ENCODE data around the gene DLG2. TPM values are rescaled to one million over a fixed set of nuclear protein-coding genes. Genes with fewer than 3 reads are reported as not detected.

The DLG2 gene
- total RNA-seq, 1 experiment from 2014 or later, result 2.7 TPM

DNA sequence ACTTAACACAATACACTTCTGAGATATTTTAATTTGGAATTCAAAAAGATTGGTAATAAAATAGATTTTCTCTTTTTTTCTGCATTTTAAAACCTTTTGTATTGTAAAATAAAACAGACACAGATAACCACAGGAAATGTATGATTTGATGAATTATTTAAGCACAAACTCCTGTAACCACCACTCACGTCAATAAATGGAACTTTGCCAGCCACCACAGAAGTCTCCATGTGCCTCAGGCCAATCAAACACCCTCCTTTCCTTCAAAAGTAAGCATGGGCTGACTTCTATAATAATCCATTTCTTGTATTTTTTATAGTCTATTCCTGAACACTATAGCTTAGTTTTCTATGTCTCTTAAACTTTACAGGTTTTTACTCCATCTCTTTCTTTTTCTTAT lies 721.7 kb downstream of the DLG2 start:
- no peaks in the 10 kb centered on the region for H3K4me1 ChIP-seq (ENCODE audit: low read length)
- H3K79me2 ChIP-seq (ENCODE audit: low read length), result no peaks in the 10 kb centered on the region
- H3K9me3 ChIP-seq (ENCODE audit: low read length), result no peaks in the 10 kb centered on the region; the same call in 1 of the 2 replicates
- no peak overlapping the region for H3K4me3 ChIP-seq (ENCODE audit: low read length)
- H3K9ac ChIP-seq (ENCODE audit: low read length), result no peak overlapping the region
- no peaks in the 10 kb centered on the region for H3K27me3 ChIP-seq (ENCODE audit: low read length)
- H3K9me2 ChIP-seq (replicated peaks; ENCODE audit: insufficient read depth, low read length), result 0 out of 2 replicates have a peak, but pooled peaks cover 4% of the 10 kb centered on the region
- H4K20me1 ChIP-seq (ENCODE audit: insufficient read depth, low read depth, low read length), result no peaks in the 10 kb centered on the region
- H3K27ac ChIP-seq (ENCODE audit: low read length), result no peak overlapping the region
- no peak overlapping the region for H3K4me2 ChIP-seq (ENCODE audit: low read depth, low read length, poor library complexity, severe bottlenecking)
- H2AFZ ChIP-seq (ENCODE audit: low read length), result no peak overlapping the region
- no peak for DNase-seq
- H3K36me3 ChIP-seq (ENCODE audit: insufficient read depth, low read length), result no peaks in the 10 kb centered on the region

DNA sequence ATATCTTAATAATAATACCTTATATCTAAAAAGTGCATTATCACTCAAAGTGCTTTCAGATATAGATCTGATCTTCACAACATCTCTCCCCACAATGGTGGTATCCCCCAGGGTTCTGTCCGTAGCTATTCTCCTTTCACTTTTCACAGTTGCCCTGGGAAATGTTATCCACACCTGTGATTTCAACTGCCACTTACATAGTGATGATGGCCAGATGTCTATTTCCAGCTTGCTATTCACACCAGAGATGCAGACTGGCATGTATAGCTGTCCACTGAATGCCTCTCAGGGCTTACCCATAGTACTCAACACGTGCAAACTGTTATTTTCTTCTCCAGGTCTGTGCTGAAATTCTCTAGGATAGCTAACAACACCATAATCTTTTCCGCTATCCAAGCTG lies 724.7 kb downstream of the DLG2 start:
- H3K36me3 ChIP-seq (ENCODE audit: insufficient read depth, low read length), result no peaks in the 10 kb centered on the region
- no peaks in the 10 kb centered on the region for H3K27me3 ChIP-seq (ENCODE audit: low read length)
- no peak overlapping the region for H3K27ac ChIP-seq (ENCODE audit: low read length)
- no peaks in the 10 kb centered on the region; the same call in 1 of the 2 replicates for H3K9me3 ChIP-seq (ENCODE audit: low read length)
- peaks cover 8% of the 10 kb centered on the region; the same call in 1 of the 2 replicates for H3K9me2 ChIP-seq (replicated peaks; ENCODE audit: insufficient read depth, low read length)
- no peaks in the 10 kb centered on the region for H3K79me2 ChIP-seq (ENCODE audit: low read length)
- H3K4me3 ChIP-seq (ENCODE audit: low read length), result no peak overlapping the region
- DNase-seq, result no peak
- H3K9ac ChIP-seq (ENCODE audit: low read length), result no peak overlapping the region
- H2AFZ ChIP-seq (ENCODE audit: low read length), result no peak overlapping the region
- H3K4me2 ChIP-seq (ENCODE audit: low read depth, low read length, poor library complexity, severe bottlenecking), result no peak overlapping the region
- H3K4me1 ChIP-seq (ENCODE audit: low read length), result no peaks in the 10 kb centered on the region
- H4K20me1 ChIP-seq (ENCODE audit: insufficient read depth, low read depth, low read length), result no peaks in the 10 kb centered on the region

DNA sequence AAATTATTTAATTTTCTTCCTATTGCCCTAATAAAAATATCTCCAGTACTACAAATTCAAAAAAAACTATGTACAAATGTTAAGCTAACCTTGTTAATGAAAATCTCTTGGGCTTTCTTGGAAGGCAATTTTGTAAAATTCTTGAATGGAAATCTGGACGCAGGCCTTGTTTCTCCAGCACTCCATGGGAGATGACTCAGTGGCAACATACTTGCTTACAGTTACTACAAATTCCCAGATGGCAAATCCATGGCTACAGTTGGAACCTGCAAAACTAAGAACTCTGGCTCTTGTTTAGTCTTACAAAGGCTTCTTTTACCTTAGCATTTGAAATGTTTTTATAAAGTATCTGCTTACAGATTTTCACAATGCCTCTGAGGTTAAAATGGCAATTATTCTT lies 725.2 kb downstream of the DLG2 start:
- no peaks in the 10 kb centered on the region for H3K79me2 ChIP-seq (ENCODE audit: low read length)
- H3K36me3 ChIP-seq (ENCODE audit: insufficient read depth, low read length), result no peaks in the 10 kb centered on the region
- H3K27ac ChIP-seq (ENCODE audit: low read length), result no peak overlapping the region
- H3K9me3 ChIP-seq (ENCODE audit: low read length), result no peaks in the 10 kb centered on the region; the same call in 1 of the 2 replicates
- H3K9me2 ChIP-seq (replicated peaks; ENCODE audit: insufficient read depth, low read length), result peaks cover 8% of the 10 kb centered on the region; the same call in 1 of the 2 replicates
- no peak for DNase-seq
- H3K27me3 ChIP-seq (ENCODE audit: low read length), result no peaks in the 10 kb centered on the region
- H2AFZ ChIP-seq (ENCODE audit: low read length), result no peak overlapping the region
- no peaks in the 10 kb centered on the region for H3K4me1 ChIP-seq (ENCODE audit: low read length)
- no peak overlapping the region for H3K9ac ChIP-seq (ENCODE audit: low read length)
- no peaks in the 10 kb centered on the region for H4K20me1 ChIP-seq (ENCODE audit: insufficient read depth, low read depth, low read length)
- no peak overlapping the region for H3K4me2 ChIP-seq (ENCODE audit: low read depth, low read length, poor library complexity, severe bottlenecking)
- no peak overlapping the region for H3K4me3 ChIP-seq (ENCODE audit: low read length)

DNA sequence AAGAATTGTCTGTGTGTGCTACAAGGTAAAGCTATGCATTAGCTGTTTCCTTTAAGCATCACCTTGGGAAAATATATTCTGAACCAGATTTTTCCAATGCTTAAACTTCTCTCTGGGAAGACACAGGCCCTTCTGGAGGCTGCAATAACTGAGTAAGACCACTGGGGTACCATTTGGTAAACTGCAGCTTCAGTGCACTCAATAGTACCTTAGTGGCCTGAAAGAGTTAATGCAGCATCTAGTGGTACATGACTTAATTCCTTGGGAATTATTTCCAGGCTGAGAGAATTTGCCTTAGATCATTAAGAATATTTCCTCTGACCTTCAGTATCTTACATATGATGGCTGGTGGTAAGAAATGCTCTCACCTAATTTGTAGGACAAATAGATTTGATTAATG lies 727.4 kb downstream of the DLG2 start:
- Histone ChIP-seq H3K79me2 (ENCODE audit: low read length) (no peaks in the 10 kb centered on the region), H3K4me3 (ENCODE audit: low read length) (no peak overlapping the region), H3K36me3 (ENCODE audit: insufficient read depth, low read length) (no peaks in the 10 kb centered on the region), H3K4me1 (ENCODE audit: low read length) (no peaks in the 10 kb centered on the region), H3K9ac (ENCODE audit: low read length) (no peak overlapping the region), H3K4me2 (ENCODE audit: low read depth, low read length, poor library complexity, severe bottlenecking) (no peak overlapping the region), H3K9me2 (replicated peaks; ENCODE audit: insufficient read depth, low read length) (peaks cover 6% of the 10 kb centered on the region), H2AFZ (ENCODE audit: low read length) (no peak overlapping the region), H3K9me3 (ENCODE audit: low read length) (no peaks in the 10 kb centered on the region), H3K27ac (ENCODE audit: low read length) (no peak overlapping the region), H4K20me1 (ENCODE audit: insufficient read depth, low read depth, low read length) (no peaks in the 10 kb centered on the region), H3K27me3 (ENCODE audit: low read length) (no peaks in the 10 kb centered on the region)
- no peak for DNase-seq

DNA sequence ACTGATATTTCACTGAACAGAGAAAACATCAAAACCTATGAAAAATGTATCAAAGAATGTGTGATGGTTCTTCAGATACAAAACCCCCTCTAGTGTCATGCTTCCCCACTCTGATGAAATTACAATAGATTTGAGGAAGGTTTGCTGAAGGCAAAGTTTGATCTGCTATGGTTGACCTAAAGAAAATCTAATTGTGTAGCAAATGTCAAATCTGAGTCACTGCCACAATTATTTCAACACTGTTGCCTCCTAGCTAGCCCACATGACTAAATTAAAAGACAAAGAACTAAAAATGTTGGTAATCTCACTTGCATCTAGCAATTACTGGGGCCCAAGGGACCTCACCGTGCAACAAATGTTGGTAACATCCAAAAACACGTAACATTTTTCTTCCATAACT lies 728.0 kb downstream of the DLG2 start:
- no peak overlapping the region for H2AFZ ChIP-seq (ENCODE audit: low read length)
- H3K36me3 ChIP-seq (ENCODE audit: insufficient read depth, low read length), result no peaks in the 10 kb centered on the region
- no peak overlapping the region for H3K4me2 ChIP-seq (ENCODE audit: low read depth, low read length, poor library complexity, severe bottlenecking)
- H3K27me3 ChIP-seq (ENCODE audit: low read length), result no peaks in the 10 kb centered on the region
- no peaks in the 10 kb centered on the region for H3K9me3 ChIP-seq (ENCODE audit: low read length)
- H3K79me2 ChIP-seq (ENCODE audit: low read length), result no peaks in the 10 kb centered on the region
- no peak overlapping the region for H3K27ac ChIP-seq (ENCODE audit: low read length)
- no peaks in the 10 kb centered on the region for H4K20me1 ChIP-seq (ENCODE audit: insufficient read depth, low read depth, low read length)
- H3K9ac ChIP-seq (ENCODE audit: low read length), result no peak overlapping the region
- H3K4me1 ChIP-seq (ENCODE audit: low read length), result no peaks in the 10 kb centered on the region
- H3K4me3 ChIP-seq (ENCODE audit: low read length), result no peak overlapping the region
- H3K9me2 ChIP-seq (replicated peaks; ENCODE audit: insufficient read depth, low read length), result peaks cover 6% of the 10 kb centered on the region
- no peak for DNase-seq

DNA sequence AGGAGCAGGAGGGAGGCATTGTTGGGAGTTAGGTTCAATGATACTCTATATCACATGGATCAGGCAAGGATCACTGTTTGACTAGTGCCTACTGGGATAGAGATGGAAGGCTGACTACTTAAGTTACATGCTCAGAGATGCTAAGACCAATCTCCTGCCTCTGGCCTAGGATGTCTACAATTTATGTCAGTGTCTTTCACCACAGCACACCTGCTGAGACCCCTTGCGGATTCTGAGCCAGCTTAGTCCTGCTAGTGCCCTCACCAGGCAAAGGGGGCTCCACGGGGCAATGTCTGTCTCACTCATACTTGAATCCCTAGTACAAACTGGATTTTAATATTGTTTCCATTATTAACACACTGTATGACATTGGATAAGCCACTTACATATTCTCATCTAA lies 732.5 kb downstream of the DLG2 start:
- no peaks in the 10 kb centered on the region for H3K4me1 ChIP-seq (ENCODE audit: low read length)
- H3K4me2 ChIP-seq (ENCODE audit: low read depth, low read length, poor library complexity, severe bottlenecking), result no peak overlapping the region
- H3K36me3 ChIP-seq (ENCODE audit: insufficient read depth, low read length), result no peaks in the 10 kb centered on the region
- H2AFZ ChIP-seq (ENCODE audit: low read length), result no peak overlapping the region
- H3K79me2 ChIP-seq (ENCODE audit: low read length), result no peaks in the 10 kb centered on the region
- no peak for DNase-seq
- no peaks in the 10 kb centered on the region for H4K20me1 ChIP-seq (ENCODE audit: insufficient read depth, low read depth, low read length)
- H3K4me3 ChIP-seq (ENCODE audit: low read length), result no peak overlapping the region
- no peaks in the 10 kb centered on the region for H3K27me3 ChIP-seq (ENCODE audit: low read length)
- no peak overlapping the region for H3K27ac ChIP-seq (ENCODE audit: low read length)
- H3K9me2 ChIP-seq (replicated peaks; ENCODE audit: insufficient read depth, low read length), result peaks cover 10% of the 10 kb centered on the region
- H3K9me3 ChIP-seq (ENCODE audit: low read length), result no peaks in the 10 kb centered on the region
- H3K9ac ChIP-seq (ENCODE audit: low read length), result no peak overlapping the region

DNA sequence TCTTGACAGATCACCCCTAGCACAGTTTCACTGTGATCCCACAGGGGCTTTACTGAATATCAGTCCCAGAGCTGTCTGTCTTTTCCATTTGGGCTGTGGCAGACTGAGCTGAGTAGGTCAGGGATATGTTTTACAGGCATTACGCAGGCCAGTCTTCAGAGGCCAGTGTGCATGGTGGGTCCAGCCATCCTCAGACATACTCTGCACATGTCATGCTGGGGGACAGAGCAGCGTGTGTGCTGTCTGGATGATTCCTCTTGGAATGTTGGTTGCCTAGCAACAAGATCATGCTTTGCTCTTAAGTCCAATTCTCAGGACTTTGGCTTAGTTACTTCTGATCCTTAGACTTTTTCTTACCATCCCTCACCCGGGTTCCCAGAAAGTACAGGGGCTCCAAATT lies 736.5 kb downstream of the DLG2 start:
- Histone ChIP-seq H3K9ac (ENCODE audit: low read length) (no peak overlapping the region), H3K9me3 (ENCODE audit: low read length) (no peaks in the 10 kb centered on the region; the same call in 1 of the 2 replicates), H3K36me3 (ENCODE audit: insufficient read depth, low read length) (no peaks in the 10 kb centered on the region), H3K4me3 (ENCODE audit: low read length) (no peak overlapping the region), H3K4me1 (ENCODE audit: low read length) (no peaks in the 10 kb centered on the region), H4K20me1 (ENCODE audit: insufficient read depth, low read depth, low read length) (no peaks in the 10 kb centered on the region), H3K27me3 (ENCODE audit: low read length) (0 out of 2 replicates have a peak, but pooled peaks cover 3% of the 10 kb centered on the region), H2AFZ (ENCODE audit: low read length) (no peak overlapping the region), H3K4me2 (ENCODE audit: low read depth, low read length, poor library complexity, severe bottlenecking) (no peak overlapping the region), H3K9me2 (replicated peaks; ENCODE audit: insufficient read depth, low read length) (peaks cover 3% of the 10 kb centered on the region; the same call in 1 of the 2 replicates), H3K27ac (ENCODE audit: low read length) (no peak overlapping the region), H3K79me2 (ENCODE audit: low read length) (no peaks in the 10 kb centered on the region)
- no peak for DNase-seq

DNA sequence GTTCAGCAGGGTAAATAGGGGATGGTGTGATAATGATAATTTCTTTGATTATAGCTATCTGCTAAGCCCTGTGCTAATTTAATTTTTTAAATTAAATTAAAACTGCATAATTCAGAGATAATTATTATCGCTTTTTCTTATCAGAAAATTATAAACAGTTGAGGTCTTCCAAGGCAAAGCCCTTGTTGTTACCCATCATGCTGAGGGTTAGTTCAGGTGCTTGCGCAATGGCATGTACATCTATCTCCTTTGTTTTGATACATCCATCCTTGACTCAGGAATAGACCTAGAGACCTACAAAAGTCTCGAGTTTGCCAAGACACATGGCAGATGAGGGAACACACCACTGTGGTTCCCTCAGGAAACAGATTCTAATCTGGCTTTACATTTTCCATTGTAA lies 737.6 kb downstream of the DLG2 start:
- Histone ChIP-seq H3K4me1 (ENCODE audit: low read length) (no peaks in the 10 kb centered on the region), H3K4me2 (ENCODE audit: low read depth, low read length, poor library complexity, severe bottlenecking) (no peak overlapping the region)

More for the DNA sequence above, 737.6 kb downstream of the DLG2 start:
- Histone ChIP-seq H3K9me3 (ENCODE audit: low read length) (no peaks in the 10 kb centered on the region; the same call in 1 of the 2 replicates), H3K9me2 (replicated peaks; ENCODE audit: insufficient read depth, low read length) (peaks cover 3% of the 10 kb centered on the region; the same call in 1 of the 2 replicates), H3K9ac (ENCODE audit: low read length) (no peak overlapping the region), H3K27ac (ENCODE audit: low read length) (no peak overlapping the region), H3K27me3 (ENCODE audit: low read length) (0 out of 2 replicates have a peak, but pooled peaks cover 3% of the 10 kb centered on the region), H3K36me3 (ENCODE audit: insufficient read depth, low read length) (no peaks in the 10 kb centered on the region), H4K20me1 (ENCODE audit: insufficient read depth, low read depth, low read length) (no peaks in the 10 kb centered on the region), H3K4me3 (ENCODE audit: low read length) (no peak overlapping the region), H3K79me2 (ENCODE audit: low read length) (no peaks in the 10 kb centered on the region), H2AFZ (ENCODE audit: low read length) (no peak overlapping the region)
- DNase-seq, result no peak

Data from Karpas-422 (cell line).